ENCODE measurements around the gene PSMA4. TPM values are rescaled to one million over a fixed set of nuclear protein-coding genes. Genes with fewer than 3 reads are reported as not detected.
"Not testable (repeated sequence)": the region's sequence is repeated elsewhere in the genome, so short reads cannot be mapped to it uniquely, and the experiment has no call there.

PSMA4 gene
- total RNA-seq, result 105 TPM
- long read RNA-seq, full-length matches to known transcripts, result 66 of 87 reads
- long read RNA-seq, partial matches to known transcripts, result 14 of 87 reads
- long read RNA-seq, other reads (novel, unspliced or antisense), result 7 of 87 reads

- peak; percentile 98 for DNase-seq (ENCODE audit: low spot score)
- intact Hi-C loops (cut with DNase I), result no loop called here
Measured at GRCh38 chr15:78540141-78540870, at the start of gene PSMA4. Gene PSMA4, plus strand, starts transcription at chr15:78540444. Its CDS starts 1,484 bp downstream, at chr15:78541928.

GRCh38 chr15:78492872-78493271 is 47.4 kb upstream of the PSMA4 start:
- intact Hi-C loops (cut with DNase I), result no loop called here
- no peak for DNase-seq (ENCODE audit: low spot score)

- intact Hi-C loops (cut with DNase I), result no loop called here
- DNase-seq (ENCODE audit: low spot score), result no peak
Measured at GRCh38 chr15:78501857-78502256, 38.4 kb upstream of the PSMA4 start.

- intact Hi-C loops (cut with DNase I), result no loop called here
- DNase-seq (ENCODE audit: low spot score), result no peak
Measured at GRCh38 chr15:78502641-78503040, 37.6 kb upstream of the PSMA4 start.

- intact Hi-C loops (cut with DNase I), result no loop called here
Measured at GRCh38 chr15:78506971-78507830, 33.0 kb upstream of the PSMA4 start, which contains the start of gene HYKK. Gene HYKK, plus strand, starts transcription at chr15:78507577. Its CDS starts 5,512 bp downstream, at chr15:78513089.

GRCh38 chr15:78507831-78508160 is 32.4 kb upstream of the PSMA4 start:
- intact Hi-C loops (cut with DNase I), result no loop called here
- no peak for DNase-seq (ENCODE audit: low spot score)

More at GRCh38 chr15:78506971-78507830, 33.0 kb upstream of the PSMA4 start, which contains the start of gene HYKK:
- peak; percentile 94 for DNase-seq (ENCODE audit: low spot score)

GRCh38 chr15:78508272-78508671 is 32.0 kb upstream of the PSMA4 start:
- intact Hi-C loops (cut with DNase I), result no loop called here
- no peak for DNase-seq (ENCODE audit: low spot score)

GRCh38 chr15:78509726-78510312 is 30.4 kb upstream of the PSMA4 start:
- DNase-seq (ENCODE audit: low spot score), result no peak
- intact Hi-C loops (cut with DNase I), result no loop called here

GRCh38 chr15:78520035-78520434 is 20.2 kb upstream of the PSMA4 start:
- DNase-seq (ENCODE audit: low spot score); intact Hi-C loops (cut with DNase I): not testable (repeated sequence)

- intact Hi-C loops (cut with DNase I), result no loop called here
- DNase-seq (ENCODE audit: low spot score), result no peak
Measured at GRCh38 chr15:78524230-78524629, 16.0 kb upstream of the PSMA4 start.

GRCh38 chr15:78527325-78527724 is 12.9 kb upstream of the PSMA4 start:
- no peak for DNase-seq (ENCODE audit: low spot score)
- intact Hi-C loops (cut with DNase I), result no loop called here

GRCh38 chr15:78533331-78533730 is 6.9 kb upstream of the PSMA4 start:
- DNase-seq (ENCODE audit: low spot score), result no peak
- intact Hi-C loops (cut with DNase I), result no loop called here

- DNase-seq (ENCODE audit: low spot score), result no peak
- intact Hi-C loops (cut with DNase I), result no loop called here
Measured at GRCh38 chr15:78536134-78536533, 4.1 kb upstream of the PSMA4 start.

GRCh38 chr15:78537266-78537905 is 2.9 kb upstream of the PSMA4 start:
- no peak for DNase-seq (ENCODE audit: low spot score)
- intact Hi-C loops (cut with DNase I), result no loop called here

- no peak for DNase-seq (ENCODE audit: low spot score)
- intact Hi-C loops (cut with DNase I), result no loop called here
Measured at GRCh38 chr15:78538358-78538757, 1.9 kb upstream of the PSMA4 start.

GRCh38 chr15:78539464-78540140 is 642 bp upstream of the PSMA4 start:
- DNase-seq (ENCODE audit: low spot score); intact Hi-C loops (cut with DNase I): not testable (repeated sequence)

- DNase-seq (ENCODE audit: low spot score), result no peak
- intact Hi-C loops (cut with DNase I), result no loop called here
Measured at GRCh38 chr15:78540871-78541743, 863 bp downstream of the PSMA4 start.

GRCh38 chr15:78541744-78542034 is 1.4 kb downstream of the PSMA4 start:
- intact Hi-C loops (cut with DNase I), result no loop called here
- DNase-seq (ENCODE audit: low spot score), result no peak
